Measurements from ENCODE around the gene KRTAP12-2.

Gene KRTAP12-2

DNA sequence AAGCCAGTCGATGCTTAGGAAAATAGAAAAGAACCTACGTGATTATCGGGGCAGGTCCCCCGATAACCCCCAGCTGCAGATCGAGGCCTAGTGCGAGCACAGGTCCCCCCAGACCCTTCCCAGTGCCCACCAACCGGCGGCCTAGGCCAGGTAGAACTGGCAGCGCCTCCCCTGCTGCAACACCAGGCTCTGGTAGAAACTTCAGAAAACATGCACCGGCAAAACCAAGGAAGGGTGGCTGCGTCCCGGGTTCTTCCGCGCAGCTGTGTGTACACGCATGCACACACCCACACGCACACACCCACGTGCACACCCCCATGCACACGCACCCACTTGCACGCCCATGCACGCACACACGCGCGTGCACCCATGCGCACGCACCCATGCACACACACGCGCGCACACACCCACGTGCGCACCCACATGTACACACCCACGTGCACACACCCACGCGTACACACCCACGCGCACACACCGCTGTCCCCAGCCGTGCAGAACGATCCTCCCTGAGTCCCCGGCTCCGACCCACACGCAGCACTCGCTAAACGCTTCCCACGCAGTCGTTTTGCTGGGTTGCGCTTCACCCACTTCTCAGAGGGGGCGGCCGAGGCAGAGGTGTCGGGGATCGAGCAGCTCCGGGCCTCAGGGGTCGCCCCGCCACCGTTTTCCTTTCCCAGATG, 39.4 kb upstream of the KRTAP12-2 start:
- Histone ChIP-seq H3K27me3 (ENCODE audit: insufficient read depth, low read depth) (peaks cover 80% of the 10 kb centered on the region), H3K4me3 (IDR thresholded peaks at IDR 0.05; ENCODE audit: insufficient read depth, low read depth, low read length) (no peak overlapping the region), H3K9ac (no peak overlapping the region)

DNA sequence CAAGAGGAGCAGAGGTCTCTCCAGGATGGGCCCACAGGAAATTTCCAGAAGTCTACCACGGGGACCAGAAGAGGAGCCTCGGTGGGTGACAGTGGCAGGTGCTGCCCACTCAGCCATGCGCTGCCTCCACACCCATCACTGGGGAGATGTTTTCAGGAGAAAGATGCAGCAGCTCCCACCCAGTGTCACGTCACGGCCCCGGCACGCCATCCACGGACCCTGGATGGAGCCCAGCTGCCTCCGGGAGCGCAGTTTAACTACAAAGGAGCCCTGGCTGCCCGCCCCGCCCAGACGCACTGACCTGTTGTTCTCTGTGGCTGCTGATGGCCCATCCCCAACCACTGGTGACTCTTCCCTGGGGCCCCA, 37.9 kb upstream of the KRTAP12-2 start:
- no peaks in the 10 kb centered on the region for H3K36me3 ChIP-seq (ENCODE audit: insufficient read depth)
- H3K27ac ChIP-seq, result no peak overlapping the region
- no peaks in the 10 kb centered on the region for H3K79me2 ChIP-seq (ENCODE audit: insufficient read depth, low read depth)
- H3K4me3 ChIP-seq (IDR thresholded peaks at IDR 0.05; ENCODE audit: insufficient read depth, low read depth, low read length), result no peak overlapping the region
- no peak overlapping the region for H3K4me2 ChIP-seq
- TF ChIP-seq CTCF (conservative IDR thresholded peaks at IDR 0.05; ENCODE audit: low read depth, low read length), result no peak
- no peaks in the 10 kb centered on the region for H3K4me1 ChIP-seq (ENCODE audit: low read depth, poor library complexity, severe bottlenecking)
- H3K27me3 ChIP-seq (ENCODE audit: insufficient read depth, low read depth), result peaks cover 80% of the 10 kb centered on the region
- no peak overlapping the region for H3K9ac ChIP-seq
- no peaks in the 10 kb centered on the region for H4K20me1 ChIP-seq (ENCODE audit: insufficient read depth)
- H2AFZ ChIP-seq (ENCODE audit: low read depth), result no peak overlapping the region

More for the DNA sequence above, 39.4 kb upstream of the KRTAP12-2 start:
- TF ChIP-seq CTCF (conservative IDR thresholded peaks at IDR 0.05; ENCODE audit: low read depth, low read length), result no peak
- Histone ChIP-seq H3K27ac (no peak overlapping the region), H2AFZ (ENCODE audit: low read depth) (no peak overlapping the region), H3K36me3 (ENCODE audit: insufficient read depth) (no peaks in the 10 kb centered on the region), H3K79me2 (ENCODE audit: insufficient read depth, low read depth) (no peaks in the 10 kb centered on the region), H3K4me2 (no peak overlapping the region), H4K20me1 (ENCODE audit: insufficient read depth) (no peaks in the 10 kb centered on the region), H3K4me1 (ENCODE audit: low read depth, poor library complexity, severe bottlenecking) (no peaks in the 10 kb centered on the region)

DNA sequence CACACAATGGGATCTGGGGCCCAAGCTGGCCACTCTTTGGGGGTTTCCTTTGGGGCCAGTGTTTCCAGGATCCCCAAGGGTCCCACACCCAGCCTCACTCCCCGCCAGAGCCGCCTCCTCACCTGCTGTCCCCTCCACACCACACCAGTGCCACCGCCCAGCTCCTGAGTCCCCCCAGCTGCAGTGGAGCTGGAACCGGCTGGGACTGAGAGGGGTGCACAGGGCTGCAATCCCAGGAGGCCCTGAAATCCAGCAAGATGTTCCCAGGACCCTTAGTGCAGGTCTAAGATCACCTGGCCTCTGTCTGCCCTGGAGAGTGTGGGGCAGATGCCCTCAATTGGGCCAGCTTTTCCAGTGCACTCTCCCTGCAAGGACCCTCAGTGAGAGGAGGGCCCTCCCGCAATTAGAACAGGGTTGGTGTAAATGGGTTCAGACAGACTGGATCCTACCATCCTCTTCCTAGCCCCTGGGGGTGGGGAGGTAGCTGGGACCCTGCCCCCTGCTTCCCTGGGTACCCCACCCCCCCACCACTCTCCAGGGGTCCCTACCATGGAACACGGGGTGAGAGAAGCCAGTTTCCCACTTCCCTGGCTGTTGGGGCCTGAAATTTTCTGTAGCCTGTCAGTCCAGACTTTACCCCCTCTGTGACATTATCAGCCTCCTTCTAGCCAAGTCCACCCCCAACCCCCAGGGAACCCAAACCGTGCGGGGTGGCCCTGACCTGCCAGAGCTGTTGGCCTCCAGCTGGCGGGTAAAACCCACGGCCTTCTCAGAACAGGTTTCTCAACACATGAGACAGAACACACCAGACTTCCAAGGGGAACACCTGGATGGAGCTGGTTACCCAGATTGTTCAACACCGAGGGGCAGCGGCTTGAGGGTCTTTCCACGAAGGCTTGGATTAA, 37.3 kb upstream of the KRTAP12-2 start:
- H3K4me1 ChIP-seq (ENCODE audit: low read depth, poor library complexity, severe bottlenecking), result no peaks in the 10 kb centered on the region
- no peak for TF ChIP-seq CTCF (conservative IDR thresholded peaks at IDR 0.05; ENCODE audit: low read depth, low read length)
- no peaks in the 10 kb centered on the region for H3K79me2 ChIP-seq (ENCODE audit: insufficient read depth, low read depth)
- H3K27me3 ChIP-seq (ENCODE audit: insufficient read depth, low read depth), result peaks cover 80% of the 10 kb centered on the region
- no peak overlapping the region for H3K4me2 ChIP-seq
- H3K27ac ChIP-seq, result no peak overlapping the region
- no peak overlapping the region for H3K9ac ChIP-seq
- H4K20me1 ChIP-seq (ENCODE audit: insufficient read depth), result no peaks in the 10 kb centered on the region
- no peak overlapping the region for H2AFZ ChIP-seq (ENCODE audit: low read depth)
- no peak overlapping the region for H3K4me3 ChIP-seq (IDR thresholded peaks at IDR 0.05; ENCODE audit: insufficient read depth, low read depth, low read length)
- no peaks in the 10 kb centered on the region for H3K36me3 ChIP-seq (ENCODE audit: insufficient read depth)

DNA sequence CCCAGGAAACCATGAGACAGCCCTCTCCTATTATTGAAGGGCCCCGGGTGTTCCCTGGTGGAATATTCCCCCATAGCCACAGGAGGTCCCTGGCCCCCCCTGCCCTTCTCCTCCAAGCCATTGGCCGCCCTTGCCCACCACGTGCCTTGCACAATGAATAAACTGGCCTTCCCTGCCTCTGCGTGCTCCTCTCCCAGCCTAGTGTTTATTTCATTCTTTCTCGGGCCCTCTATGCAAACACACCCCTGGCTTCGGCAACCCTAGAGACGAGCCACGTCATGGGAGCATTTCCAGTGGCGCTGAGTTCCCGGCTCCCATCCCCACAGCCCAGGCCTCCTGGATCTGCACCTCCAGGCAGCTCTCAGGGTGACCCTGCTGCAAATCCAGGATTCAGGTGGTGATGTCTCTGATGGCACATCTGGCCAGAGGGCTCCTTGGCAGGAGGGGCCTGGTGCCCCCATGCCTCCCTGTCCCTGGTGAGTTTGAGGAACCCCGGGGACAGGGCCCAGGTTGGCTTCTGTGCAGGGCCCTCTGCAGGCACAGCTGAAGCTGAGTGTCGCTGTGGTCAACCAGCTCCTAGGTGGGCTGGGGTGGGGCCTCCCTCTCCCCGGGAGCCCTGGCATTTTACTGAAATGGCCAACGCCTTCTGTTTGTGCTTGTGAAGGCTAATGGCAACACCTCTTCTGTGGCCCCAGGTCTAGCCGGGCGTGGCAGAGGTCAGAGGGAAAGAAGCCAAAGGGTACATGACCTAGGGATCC, 36.4 kb upstream of the KRTAP12-2 start:
- Histone ChIP-seq H3K4me2 (no peak overlapping the region), H3K79me2 (ENCODE audit: insufficient read depth, low read depth) (no peaks in the 10 kb centered on the region), H2AFZ (ENCODE audit: low read depth) (no peak overlapping the region), H3K4me3 (IDR thresholded peaks at IDR 0.05; ENCODE audit: insufficient read depth, low read depth, low read length) (no peak overlapping the region), H3K9ac (no peak overlapping the region), H3K4me1 (ENCODE audit: low read depth, poor library complexity, severe bottlenecking) (no peaks in the 10 kb centered on the region), H3K36me3 (ENCODE audit: insufficient read depth) (no peaks in the 10 kb centered on the region), H3K27ac (no peak overlapping the region), H3K27me3 (ENCODE audit: insufficient read depth, low read depth) (peaks cover 80% of the 10 kb centered on the region), H4K20me1 (ENCODE audit: insufficient read depth) (no peaks in the 10 kb centered on the region)
- no peak for TF ChIP-seq CTCF (conservative IDR thresholded peaks at IDR 0.05; ENCODE audit: low read depth, low read length)

Data from KMS-11 (cell line).